WTC11 (cell line): ENCODE results near the gene SULT1C3. TPM values are rescaled to one million over a fixed set of nuclear protein-coding genes. Genes with fewer than 3 reads are reported as not detected.

ENCODE experiments used
- ATAC-seq: fragments of 200-7000 bp; cut with Tn5 transposase; 2 replicates; pipeline ENCODE4 v1.10.0; 2021; ENCODE audit warnings: mild to moderate bottlenecking, moderate library complexity
- CTCF ChIA-PET: fragments of 300-600 bp; sonication (Branson Sonifier 250); formaldehyde crosslinking; loops from one replicate; lab custom pipeline; 2021; ENCODE audit warnings: antibody characterized with exemption; lab: Charles Lee
- POLR2A ChIA-PET: fragments of 350-600 bp; sonication (Branson Sonifier 250); formaldehyde crosslinking; loops from one replicate; lab custom pipeline; 2021; ENCODE audit warnings: antibody characterized with exemption; lab: Charles Lee
- DNase-seq: peaks from one replicate; pipeline ENCODE4 v3.0.0; 2021; ENCODE audit warnings: low spot score
- H3K27ac Mint-ChIP-seq: 2 replicates; pipeline ENCODE4 v1.8.0; 2021; ENCODE audit warnings: mixed read lengths
- H3K27me3 Mint-ChIP-seq: 2 replicates; pipeline ENCODE4 v1.8.0; 2021; ENCODE audit warnings: low read depth, mild to moderate bottlenecking, moderate library complexity, mixed read lengths
- H3K36me3 Mint-ChIP-seq: 2 replicates; pipeline ENCODE4 v1.8.0; 2021; ENCODE audit warnings: mixed read lengths
- H3K4me1 Mint-ChIP-seq: 2 replicates; pipeline ENCODE4 v1.8.0; 2022; ENCODE audit warnings: mixed read lengths
- H3K4me3 Mint-ChIP-seq: 2 replicates; pipeline ENCODE4 v1.8.0; 2021; ENCODE audit warnings: mild to moderate bottlenecking, moderate library complexity, mixed read lengths
- H3K9me3 Mint-ChIP-seq: 2 replicates; pipeline ENCODE4 v1.8.0; 2021; ENCODE audit warnings: mixed read lengths
- ATF1 ChIP-seq: sonication (generic); formaldehyde crosslinking; IDR thresholded peaks from 2 replicates; pipeline ENCODE4 v1.8.1; 2023; ENCODE audit warnings: mild to moderate bottlenecking, moderate library complexity, missing genetic modification reagents
- EMX1 ChIP-seq: fragments of 250-450 bp; sonication (Bioruptor Pico); IDR thresholded peaks from 2 replicates; pipeline ENCODE4 v1.8.0; 2021; ENCODE audit warnings: mild to moderate bottlenecking
- FOXK1 ChIP-seq: sonication (generic); formaldehyde crosslinking; IDR thresholded peaks from 2 replicates; pipeline ENCODE4 v1.8.0; 2022; ENCODE audit warnings: mild to moderate bottlenecking, moderate library complexity, missing genetic modification reagents
- GTF2I ChIP-seq: fragments of 250-450 bp; sonication (Bioruptor Pico); conservative IDR thresholded peaks from 2 replicates; pipeline ENCODE4 v1.4.0; 2021; ENCODE audit warnings: mild to moderate bottlenecking
- NR1H2 ChIP-seq: sonication (generic); formaldehyde crosslinking; IDR thresholded peaks from 2 replicates; pipeline ENCODE4 v1.9.0; 2021; ENCODE audit warnings: mild to moderate bottlenecking, moderate library complexity, missing genetic modification reagents
- NR3C1 ChIP-seq: sonication (generic); formaldehyde crosslinking; conservative IDR thresholded peaks from 2 replicates; pipeline ENCODE4 v1.8.1; 2023; ENCODE audit warnings: low read depth, mild to moderate bottlenecking, missing genetic modification reagents
- OVOL2 ChIP-seq: fragments of 250-450 bp; sonication (Bioruptor Pico); IDR thresholded peaks from 2 replicates; pipeline ENCODE4 v1.9.0; 2021; ENCODE audit warnings: mild to moderate bottlenecking, borderline replicate concordance
- PRRX2 ChIP-seq: fragments of 250-450 bp; sonication (Bioruptor Pico); IDR thresholded peaks from 2 replicates; pipeline ENCODE4 v1.8.0; 2021; ENCODE audit warnings: mild to moderate bottlenecking
- RELA ChIP-seq: sonication (generic); formaldehyde crosslinking; IDR thresholded peaks from 2 replicates; pipeline ENCODE4 v1.8.1; 2022; ENCODE audit warnings: missing genetic modification reagents, mild to moderate bottlenecking, borderline replicate concordance
- SMAD3 ChIP-seq: sonication (generic); formaldehyde crosslinking; IDR thresholded peaks from 2 replicates; pipeline ENCODE4 v1.8.0; 2022; ENCODE audit warnings: missing genetic modification reagents, mild to moderate bottlenecking, borderline replicate concordance
- TP53 ChIP-seq: sonication (generic); formaldehyde crosslinking; IDR thresholded peaks from 2 replicates; pipeline ENCODE4 v1.8.1; 2023; ENCODE audit warnings: mild to moderate bottlenecking, missing genetic modification reagents
- total RNA-seq: library from RNA; stranded (reverse); gene quantifications from 3 replicates; pipeline ENCODE4 v1.2.3, GENCODE V29; 2021
- TF ChIP-seq, protein P1 (sequence below): sonication (generic); formaldehyde crosslinking; IDR thresholded peaks from 2 replicates; pipeline ENCODE4 v1.8.1; 2023; ENCODE audit warnings: mild to moderate bottlenecking, missing genetic modification reagents
- TF ChIP-seq, protein P2 (sequence below): sonication (generic); formaldehyde crosslinking; IDR thresholded peaks from 2 replicates; pipeline ENCODE4 v1.8.1; 2022; ENCODE audit warnings: low read depth, mild to moderate bottlenecking, moderate library complexity, missing genetic modification reagents, borderline replicate concordance
- TF ChIP-seq, protein P3 (sequence below): fragments of 250-450 bp; sonication (Bioruptor Pico); IDR thresholded peaks from 2 replicates; pipeline ENCODE4 v2.1.2; 2022; ENCODE audit warnings: mild to moderate bottlenecking, moderate library complexity
- TF ChIP-seq, protein P4 (sequence below): sonication (generic); formaldehyde crosslinking; IDR thresholded peaks from 2 replicates; pipeline ENCODE4 v1.8.0; 2023; ENCODE audit warnings: missing genetic modification reagents, mild to moderate bottlenecking, borderline replicate concordance
- TF ChIP-seq, protein P5 (sequence below): sonication (generic); formaldehyde crosslinking; IDR thresholded peaks from 2 replicates; pipeline ENCODE4 v1.8.1; 2022; ENCODE audit warnings: low read depth, missing genetic modification reagents, borderline replicate concordance
- TF ChIP-seq, protein P6 (sequence below): sonication (generic); formaldehyde crosslinking; IDR thresholded peaks from 2 replicates; pipeline ENCODE4 v1.8.1; 2022; ENCODE audit warnings: mild to moderate bottlenecking, missing genetic modification reagents, moderate library complexity, borderline replicate concordance
- TF ChIP-seq, protein P7 (sequence below): fragments of 250-450 bp; sonication (Bioruptor Pico); IDR thresholded peaks from 2 replicates; pipeline ENCODE4 v1.9.0; 2021; ENCODE audit warnings: moderate library complexity, mild to moderate bottlenecking, inconsistent platforms, borderline replicate concordance
- TF ChIP-seq, protein P8 (sequence below): sonication (generic); formaldehyde crosslinking; IDR thresholded peaks from 2 replicates; pipeline ENCODE4 v1.8.1; 2023; ENCODE audit warnings: mild to moderate bottlenecking, missing genetic modification reagents

Gene SULT1C3
- total RNA-seq, 1 experiment from 2014 or later, result not detected

DNA sequence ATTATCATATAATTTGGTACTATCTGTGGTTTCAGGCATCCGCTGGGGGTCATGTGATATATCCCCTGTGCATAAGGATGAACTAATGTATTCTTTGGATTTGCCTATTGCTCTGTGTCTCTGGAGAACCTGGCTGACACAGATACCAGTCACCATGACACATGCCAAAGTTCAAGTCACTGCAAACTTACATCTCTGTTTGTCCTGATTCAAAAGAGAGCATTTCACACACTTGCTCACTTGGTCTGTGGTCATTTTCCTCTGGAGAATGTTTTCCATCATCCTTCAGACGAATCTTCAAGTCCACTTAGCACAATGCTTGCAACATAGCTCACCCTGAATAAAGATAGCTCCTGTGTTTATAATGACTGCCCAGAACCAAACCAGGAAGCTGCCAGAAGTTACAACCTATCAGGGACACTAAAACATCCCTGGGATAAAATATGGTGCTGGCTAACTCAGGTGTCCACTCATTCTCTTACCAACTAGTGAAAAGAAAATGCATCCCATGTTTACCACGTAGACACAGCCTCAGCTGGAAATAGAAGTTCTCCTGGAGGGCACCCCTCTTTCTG is 18.1 kb downstream of the SULT1C3 start:
- H3K36me3 Mint-ChIP-seq, result peaks cover 5% of the 10 kb centered on the region
- H3K9me3 Mint-ChIP-seq, result peaks cover 13% of the 10 kb centered on the region
- CTCF ChIA-PET, result no interaction called here
- H3K27ac Mint-ChIP-seq, result no peak overlapping the region
- no peak overlapping the region for H3K4me3 Mint-ChIP-seq
- DNase-seq (no peak), ATAC-seq (no peak)
- no peaks in the 10 kb centered on the region; the same call in 1 of the 2 replicates for H3K27me3 Mint-ChIP-seq
- H3K4me1 Mint-ChIP-seq, result no peaks in the 10 kb centered on the region
- TF ChIP-seq GTF2I (CRISPR knock-in tag) (no peak), EMX1 (CRISPR knock-in tag) (no peak), NR3C1 (no peak), PRRX2 (CRISPR knock-in tag) (no peak), SMAD3 (CRISPR knock-in tag) (no peak), FOXK1 (no peak), OVOL2 (CRISPR knock-in tag) (no peak)
- TF ChIP-seq, protein P1, sequence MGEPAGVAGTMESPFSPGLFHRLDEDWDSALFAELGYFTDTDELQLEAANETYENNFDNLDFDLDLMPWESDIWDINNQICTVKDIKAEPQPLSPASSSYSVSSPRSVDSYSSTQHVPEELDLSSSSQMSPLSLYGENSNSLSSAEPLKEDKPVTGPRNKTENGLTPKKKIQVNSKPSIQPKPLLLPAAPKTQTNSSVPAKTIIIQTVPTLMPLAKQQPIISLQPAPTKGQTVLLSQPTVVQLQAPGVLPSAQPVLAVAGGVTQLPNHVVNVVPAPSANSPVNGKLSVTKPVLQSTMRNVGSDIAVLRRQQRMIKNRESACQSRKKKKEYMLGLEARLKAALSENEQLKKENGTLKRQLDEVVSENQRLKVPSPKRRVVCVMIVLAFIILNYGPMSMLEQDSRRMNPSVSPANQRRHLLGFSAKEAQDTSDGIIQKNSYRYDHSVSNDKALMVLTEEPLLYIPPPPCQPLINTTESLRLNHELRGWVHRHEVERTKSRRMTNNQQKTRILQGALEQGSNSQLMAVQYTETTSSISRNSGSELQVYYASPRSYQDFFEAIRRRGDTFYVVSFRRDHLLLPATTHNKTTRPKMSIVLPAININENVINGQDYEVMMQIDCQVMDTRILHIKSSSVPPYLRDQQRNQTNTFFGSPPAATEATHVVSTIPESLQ (CRISPR knock-in tag), result no peak
- TF ChIP-seq, protein P2, sequence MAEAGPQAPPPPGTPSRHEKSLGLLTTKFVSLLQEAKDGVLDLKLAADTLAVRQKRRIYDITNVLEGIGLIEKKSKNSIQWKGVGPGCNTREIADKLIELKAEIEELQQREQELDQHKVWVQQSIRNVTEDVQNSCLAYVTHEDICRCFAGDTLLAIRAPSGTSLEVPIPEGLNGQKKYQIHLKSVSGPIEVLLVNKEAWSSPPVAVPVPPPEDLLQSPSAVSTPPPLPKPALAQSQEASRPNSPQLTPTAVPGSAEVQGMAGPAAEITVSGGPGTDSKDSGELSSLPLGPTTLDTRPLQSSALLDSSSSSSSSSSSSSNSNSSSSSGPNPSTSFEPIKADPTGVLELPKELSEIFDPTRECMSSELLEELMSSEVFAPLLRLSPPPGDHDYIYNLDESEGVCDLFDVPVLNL (CRISPR knock-in tag), result no peak
- TF ChIP-seq, protein P3, sequence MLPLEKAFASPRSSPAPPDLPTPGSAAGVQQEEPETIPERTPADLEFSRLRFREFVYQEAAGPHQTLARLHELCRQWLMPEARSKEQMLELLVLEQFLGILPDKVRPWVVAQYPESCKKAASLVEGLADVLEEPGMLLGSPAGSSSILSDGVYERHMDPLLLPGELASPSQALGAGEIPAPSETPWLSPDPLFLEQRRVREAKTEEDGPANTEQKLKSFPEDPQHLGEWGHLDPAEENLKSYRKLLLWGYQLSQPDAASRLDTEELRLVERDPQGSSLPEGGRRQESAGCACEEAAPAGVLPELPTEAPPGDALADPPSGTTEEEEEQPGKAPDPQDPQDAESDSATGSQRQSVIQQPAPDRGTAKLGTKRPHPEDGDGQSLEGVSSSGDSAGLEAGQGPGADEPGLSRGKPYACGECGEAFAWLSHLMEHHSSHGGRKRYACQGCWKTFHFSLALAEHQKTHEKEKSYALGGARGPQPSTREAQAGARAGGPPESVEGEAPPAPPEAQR (CRISPR knock-in tag), result no peak
- TF ChIP-seq, protein P4, sequence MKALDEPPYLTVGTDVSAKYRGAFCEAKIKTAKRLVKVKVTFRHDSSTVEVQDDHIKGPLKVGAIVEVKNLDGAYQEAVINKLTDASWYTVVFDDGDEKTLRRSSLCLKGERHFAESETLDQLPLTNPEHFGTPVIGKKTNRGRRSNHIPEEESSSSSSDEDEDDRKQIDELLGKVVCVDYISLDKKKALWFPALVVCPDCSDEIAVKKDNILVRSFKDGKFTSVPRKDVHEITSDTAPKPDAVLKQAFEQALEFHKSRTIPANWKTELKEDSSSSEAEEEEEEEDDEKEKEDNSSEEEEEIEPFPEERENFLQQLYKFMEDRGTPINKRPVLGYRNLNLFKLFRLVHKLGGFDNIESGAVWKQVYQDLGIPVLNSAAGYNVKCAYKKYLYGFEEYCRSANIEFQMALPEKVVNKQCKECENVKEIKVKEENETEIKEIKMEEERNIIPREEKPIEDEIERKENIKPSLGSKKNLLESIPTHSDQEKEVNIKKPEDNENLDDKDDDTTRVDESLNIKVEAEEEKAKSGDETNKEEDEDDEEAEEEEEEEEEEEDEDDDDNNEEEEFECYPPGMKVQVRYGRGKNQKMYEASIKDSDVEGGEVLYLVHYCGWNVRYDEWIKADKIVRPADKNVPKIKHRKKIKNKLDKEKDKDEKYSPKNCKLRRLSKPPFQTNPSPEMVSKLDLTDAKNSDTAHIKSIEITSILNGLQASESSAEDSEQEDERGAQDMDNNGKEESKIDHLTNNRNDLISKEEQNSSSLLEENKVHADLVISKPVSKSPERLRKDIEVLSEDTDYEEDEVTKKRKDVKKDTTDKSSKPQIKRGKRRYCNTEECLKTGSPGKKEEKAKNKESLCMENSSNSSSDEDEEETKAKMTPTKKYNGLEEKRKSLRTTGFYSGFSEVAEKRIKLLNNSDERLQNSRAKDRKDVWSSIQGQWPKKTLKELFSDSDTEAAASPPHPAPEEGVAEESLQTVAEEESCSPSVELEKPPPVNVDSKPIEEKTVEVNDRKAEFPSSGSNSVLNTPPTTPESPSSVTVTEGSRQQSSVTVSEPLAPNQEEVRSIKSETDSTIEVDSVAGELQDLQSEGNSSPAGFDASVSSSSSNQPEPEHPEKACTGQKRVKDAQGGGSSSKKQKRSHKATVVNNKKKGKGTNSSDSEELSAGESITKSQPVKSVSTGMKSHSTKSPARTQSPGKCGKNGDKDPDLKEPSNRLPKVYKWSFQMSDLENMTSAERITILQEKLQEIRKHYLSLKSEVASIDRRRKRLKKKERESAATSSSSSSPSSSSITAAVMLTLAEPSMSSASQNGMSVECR, result no peak
- TF ChIP-seq, protein P5, sequence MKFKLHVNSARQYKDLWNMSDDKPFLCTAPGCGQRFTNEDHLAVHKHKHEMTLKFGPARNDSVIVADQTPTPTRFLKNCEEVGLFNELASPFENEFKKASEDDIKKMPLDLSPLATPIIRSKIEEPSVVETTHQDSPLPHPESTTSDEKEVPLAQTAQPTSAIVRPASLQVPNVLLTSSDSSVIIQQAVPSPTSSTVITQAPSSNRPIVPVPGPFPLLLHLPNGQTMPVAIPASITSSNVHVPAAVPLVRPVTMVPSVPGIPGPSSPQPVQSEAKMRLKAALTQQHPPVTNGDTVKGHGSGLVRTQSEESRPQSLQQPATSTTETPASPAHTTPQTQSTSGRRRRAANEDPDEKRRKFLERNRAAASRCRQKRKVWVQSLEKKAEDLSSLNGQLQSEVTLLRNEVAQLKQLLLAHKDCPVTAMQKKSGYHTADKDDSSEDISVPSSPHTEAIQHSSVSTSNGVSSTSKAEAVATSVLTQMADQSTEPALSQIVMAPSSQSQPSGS (CRISPR knock-in tag), result no peak
- POLR2A ChIA-PET, result no interaction called here

DNA sequence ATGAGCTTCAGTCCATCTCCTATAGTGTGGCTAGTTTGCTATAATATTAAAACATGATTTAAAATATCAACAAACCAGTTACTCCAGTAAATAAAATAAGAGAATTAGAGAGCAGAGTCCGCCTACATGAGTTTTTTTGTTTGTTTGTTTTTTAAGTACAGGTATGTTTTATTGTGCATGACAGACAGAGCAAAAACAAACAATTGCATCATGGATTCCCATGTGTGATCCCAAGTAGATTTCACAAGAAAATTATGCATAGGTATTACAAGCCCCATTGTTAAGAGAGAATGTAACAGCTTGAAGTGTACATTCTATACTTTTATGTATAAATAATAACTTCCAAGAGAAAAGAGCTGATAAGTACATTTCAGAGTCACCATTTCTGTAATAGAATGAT is 21.0 kb downstream of the SULT1C3 start:
- ChIA-PET CTCF (no interaction called here), POLR2A (no interaction called here)
- Mint-ChIP-seq H3K27ac (no peak overlapping the region), H3K4me1 (peaks cover 9% of the 10 kb centered on the region), H3K27me3 (no peaks in the 10 kb centered on the region), H3K4me3 (no peak overlapping the region), H3K9me3 (peaks cover 17% of the 10 kb centered on the region), H3K36me3 (peaks cover 5% of the 10 kb centered on the region)
- no peak for ATAC-seq
- no peak for TF ChIP-seq ATF1 (CRISPR knock-in tag)
- TF ChIP-seq, protein P6, sequence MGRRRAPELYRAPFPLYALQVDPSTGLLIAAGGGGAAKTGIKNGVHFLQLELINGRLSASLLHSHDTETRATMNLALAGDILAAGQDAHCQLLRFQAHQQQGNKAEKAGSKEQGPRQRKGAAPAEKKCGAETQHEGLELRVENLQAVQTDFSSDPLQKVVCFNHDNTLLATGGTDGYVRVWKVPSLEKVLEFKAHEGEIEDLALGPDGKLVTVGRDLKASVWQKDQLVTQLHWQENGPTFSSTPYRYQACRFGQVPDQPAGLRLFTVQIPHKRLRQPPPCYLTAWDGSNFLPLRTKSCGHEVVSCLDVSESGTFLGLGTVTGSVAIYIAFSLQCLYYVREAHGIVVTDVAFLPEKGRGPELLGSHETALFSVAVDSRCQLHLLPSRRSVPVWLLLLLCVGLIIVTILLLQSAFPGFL (CRISPR knock-in tag), result no peak
- TF ChIP-seq, protein P7, sequence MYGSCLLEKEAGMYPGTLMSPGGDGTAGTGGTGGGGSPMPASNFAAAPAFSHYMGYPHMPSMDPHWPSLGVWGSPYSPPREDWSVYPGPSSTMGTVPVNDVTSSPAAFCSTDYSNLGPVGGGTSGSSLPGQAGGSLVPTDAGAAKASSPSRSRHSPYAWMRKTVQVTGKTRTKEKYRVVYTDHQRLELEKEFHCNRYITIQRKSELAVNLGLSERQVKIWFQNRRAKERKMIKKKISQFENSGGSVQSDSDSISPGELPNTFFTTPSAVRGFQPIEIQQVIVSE (CRISPR knock-in tag), result no peak
- TF ChIP-seq NR1H2 (CRISPR knock-in tag), result no peak
- no peak for TF ChIP-seq RELA
- TF ChIP-seq, protein P8, sequence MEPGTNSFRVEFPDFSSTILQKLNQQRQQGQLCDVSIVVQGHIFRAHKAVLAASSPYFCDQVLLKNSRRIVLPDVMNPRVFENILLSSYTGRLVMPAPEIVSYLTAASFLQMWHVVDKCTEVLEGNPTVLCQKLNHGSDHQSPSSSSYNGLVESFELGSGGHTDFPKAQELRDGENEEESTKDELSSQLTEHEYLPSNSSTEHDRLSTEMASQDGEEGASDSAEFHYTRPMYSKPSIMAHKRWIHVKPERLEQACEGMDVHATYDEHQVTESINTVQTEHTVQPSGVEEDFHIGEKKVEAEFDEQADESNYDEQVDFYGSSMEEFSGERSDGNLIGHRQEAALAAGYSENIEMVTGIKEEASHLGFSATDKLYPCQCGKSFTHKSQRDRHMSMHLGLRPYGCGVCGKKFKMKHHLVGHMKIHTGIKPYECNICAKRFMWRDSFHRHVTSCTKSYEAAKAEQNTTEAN, result no peak
- no peak for TF ChIP-seq EMX1 (CRISPR knock-in tag)
- TF ChIP-seq NR3C1, result no peak
- TF ChIP-seq TP53, result no peak
- TF ChIP-seq, protein P3 (CRISPR knock-in tag), result no peak
- no peak for DNase-seq
